NCI-H2196 (cell line): ENCODE measurements around the gene RIC1.
A peak's percentile ranks its signal among the peaks of the same experiment; 100 is the strongest.
"Not testable (repeated sequence)": the region's sequence is repeated elsewhere in the genome, so short reads cannot be mapped to it uniquely, and the experiment has no call there.

Source experiments
- DNase-seq: peaks from one replicate; lab custom pipeline; 2025; ENCODE audit not compliant: unreplicated experiment; lab: John Stamatoyannopoulos, UW

Gene RIC1

DNA sequence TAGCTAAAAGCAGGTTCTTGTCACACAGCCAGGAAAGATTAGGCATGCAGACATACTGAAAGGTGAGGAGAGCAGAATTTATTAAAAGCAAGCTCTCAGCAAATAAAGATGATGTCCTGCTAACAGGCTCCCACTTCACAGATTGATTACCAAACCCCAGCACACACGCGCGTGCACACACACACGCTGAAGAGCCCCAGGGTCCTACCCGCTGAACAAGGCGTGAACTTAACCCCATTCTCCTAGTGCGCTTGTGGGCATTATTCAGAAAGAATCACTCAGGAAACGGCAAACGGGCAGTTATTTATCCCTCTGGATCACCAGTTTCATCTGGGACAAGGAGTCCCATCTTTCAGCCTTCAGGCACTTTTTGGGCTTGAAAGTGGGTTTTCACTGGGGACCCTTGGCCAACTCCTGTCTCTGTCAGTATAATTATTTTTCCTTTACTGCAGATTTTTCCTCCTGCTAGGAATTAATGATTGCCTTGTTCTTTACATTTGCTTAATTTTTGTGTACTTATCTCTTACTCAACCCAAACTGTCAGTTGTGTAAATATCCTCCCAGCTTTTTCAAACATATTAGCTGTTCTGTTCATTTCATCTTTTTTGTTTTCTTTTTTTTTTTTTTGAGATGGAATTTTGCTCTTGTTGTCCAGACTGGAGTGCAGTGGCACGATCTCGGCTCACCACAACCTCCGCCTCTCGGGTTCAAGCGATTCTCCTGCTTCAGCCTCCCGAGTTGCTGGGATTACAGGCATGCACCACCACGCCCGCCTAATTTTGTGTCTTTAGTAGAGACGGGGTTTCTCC lies 92.6 kb downstream of the RIC1 start:
- DNase-seq, result no peak

DNA sequence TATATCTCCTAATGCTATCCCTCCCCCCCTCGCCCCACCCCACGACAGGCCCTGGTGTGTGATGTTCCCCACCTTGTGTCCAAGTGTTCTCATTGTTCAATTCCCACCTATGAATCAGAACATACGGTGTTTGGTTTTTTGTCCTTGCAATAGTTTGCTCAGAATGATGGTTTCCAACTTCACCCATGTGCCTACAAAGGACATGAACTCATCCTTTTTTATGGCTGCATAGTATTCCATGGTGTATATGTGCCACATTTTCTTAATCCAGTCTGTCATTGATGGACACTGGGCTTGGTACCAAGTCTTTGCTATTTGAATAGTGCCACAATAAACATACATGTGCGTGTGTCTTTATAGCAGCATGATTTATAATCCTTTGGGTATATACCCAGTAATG lies 93.8 kb downstream of the RIC1 start:
- not testable (repeated sequence) for DNase-seq

DNA sequence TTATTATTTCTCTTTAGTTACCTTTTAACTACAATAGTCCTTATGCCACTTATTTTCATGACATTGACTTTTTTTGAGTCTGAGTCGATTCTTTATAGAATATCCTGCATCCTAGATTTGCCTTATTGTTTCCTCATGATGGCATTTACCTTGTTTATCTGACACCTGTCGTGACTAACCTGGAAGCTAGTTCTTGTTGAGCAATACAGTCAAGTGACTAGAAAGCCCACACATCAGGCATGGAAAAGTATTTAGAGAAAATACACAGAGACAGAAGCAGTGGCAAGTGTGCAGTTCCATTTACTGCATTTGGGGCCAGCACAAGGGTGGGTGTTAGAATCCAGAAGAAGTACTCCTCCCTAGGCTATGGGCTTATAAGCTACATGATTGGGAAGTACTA lies 106.2 kb downstream of the RIC1 start:
- no peak for DNase-seq

DNA sequence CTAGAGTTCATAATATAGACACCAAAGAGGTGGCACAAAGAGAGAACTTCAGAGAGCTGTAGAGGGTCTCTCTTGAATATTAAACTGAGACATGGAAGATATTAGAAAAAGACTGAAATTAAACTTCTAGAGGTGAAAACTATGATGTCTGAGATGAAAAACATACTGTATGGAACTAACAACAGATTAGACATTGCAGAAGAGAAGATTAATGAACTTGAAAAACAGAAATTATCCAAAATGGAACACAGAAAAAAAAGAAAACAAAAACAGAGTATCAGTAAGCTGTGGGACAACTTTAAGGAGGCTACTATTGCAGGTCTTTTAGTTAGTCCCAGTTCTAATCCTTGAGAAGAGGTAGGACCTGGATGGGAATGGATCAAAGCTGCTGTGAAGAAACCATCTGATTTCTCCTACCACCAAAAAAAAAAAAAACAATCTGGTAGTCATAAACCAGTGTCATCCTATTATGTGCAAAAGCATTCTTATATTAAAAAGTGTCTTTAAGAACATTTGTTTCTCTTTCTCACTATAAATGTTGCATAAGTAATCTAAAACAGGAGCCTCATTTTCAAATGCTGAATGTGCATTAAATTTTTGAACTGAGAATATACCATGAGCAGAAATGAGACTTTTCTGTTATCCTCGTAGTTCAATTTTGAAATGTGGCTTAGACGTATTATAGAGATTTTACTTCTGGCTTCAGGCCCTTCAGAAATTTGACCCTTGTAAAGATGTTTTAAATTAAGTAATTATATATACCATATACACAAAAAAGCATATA lies 107.8 kb downstream of the RIC1 start:
- no peak for DNase-seq

DNA sequence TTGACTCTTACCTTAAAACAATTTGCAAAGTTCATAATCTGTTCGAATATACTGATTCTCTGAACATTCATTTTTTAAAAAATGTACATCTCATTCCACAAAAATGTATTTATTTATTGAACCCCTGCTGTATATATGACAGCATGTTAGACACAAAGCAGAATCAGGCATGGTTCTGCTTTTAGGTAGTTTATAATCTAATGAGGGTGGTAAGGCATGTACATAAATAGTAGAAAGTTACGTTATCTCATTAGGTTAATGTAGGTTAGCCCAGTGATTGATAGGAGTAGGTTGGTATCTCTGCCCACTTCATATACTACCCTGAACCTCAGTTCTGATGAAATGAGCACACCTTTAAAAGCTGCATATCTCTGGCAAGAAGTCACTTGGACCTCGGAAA lies 114.2 kb downstream of the RIC1 start:
- DNase-seq, result no peak

DNA sequence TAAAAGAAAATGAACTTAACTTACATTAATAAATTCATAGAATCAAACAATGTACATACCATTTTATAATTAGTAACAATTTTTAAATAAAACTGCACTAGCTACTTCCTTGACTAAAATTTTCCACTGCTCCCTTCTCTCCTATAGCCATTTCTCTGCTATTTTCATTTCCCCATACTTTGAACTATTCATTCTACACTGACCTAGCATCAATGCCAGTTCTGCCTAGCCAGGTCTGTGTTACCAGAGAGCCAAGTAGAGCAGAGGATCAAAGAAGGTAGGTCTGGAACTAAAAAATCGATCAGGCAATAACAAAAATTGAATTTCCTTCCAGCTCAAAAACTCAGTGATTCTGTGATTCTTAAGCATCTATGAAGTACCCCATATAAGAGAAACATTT lies 119.5 kb downstream of the RIC1 start:
- DNase-seq, result no peak

DNA sequence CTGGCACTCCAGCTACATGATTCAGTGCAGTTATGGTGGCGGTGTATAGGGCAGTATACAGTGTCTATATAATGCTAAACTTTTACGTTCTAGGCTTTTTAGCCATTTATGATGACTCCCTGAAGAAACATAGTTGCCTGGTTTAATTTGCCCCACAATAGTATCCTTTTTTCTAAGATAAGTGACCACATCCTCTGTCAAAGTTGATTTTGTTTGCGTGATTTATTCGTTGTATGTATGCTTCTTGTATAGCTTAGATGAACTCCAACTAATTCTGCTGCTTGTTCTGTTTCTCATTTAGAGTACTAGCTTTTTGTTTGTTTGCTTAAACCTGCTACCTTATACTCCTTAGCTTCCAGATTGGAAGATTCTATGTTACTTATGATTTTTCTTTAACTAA lies 120.4 kb downstream of the RIC1 start:
- DNase-seq, result no peak

DNA sequence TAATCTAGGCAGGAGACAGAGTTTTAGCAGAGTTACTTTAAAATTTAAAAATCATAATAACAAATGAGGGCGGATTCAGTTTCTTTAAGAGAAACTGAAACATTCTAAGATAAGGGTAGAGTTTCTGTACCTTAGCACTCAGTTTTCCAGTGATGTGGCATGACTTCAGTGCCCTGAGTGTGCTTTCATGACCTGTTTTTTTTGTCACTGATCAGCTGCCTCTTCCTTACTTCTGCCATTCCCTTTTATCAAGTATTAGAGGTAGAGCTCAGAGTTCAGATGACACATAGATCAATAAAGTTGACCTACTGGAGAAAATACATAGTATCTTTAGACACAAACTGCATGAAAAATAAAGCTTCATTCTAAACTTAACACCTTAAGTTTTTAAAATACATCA lies 121.7 kb downstream of the RIC1 start:
- no peak for DNase-seq

DNA sequence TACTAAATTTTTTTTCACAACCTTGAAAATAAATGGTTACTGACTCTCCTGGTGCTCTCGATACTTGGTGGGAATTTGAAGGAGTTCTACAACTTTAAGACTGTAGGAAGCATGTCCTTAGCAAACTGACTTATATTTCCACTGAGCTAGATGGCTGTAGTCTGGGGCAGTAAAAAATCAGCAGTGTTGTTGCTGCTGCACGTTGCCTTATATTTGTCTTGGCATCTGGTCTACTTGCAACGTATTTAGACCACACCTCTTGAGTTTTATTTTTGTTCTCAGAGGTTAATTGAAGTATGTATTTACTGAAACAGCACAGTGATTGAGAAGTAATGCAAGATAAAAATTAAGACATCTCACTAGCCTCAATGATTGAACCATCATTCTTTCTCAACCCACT lies 127.7 kb downstream of the RIC1 start:
- DNase-seq, result no peak

DNA sequence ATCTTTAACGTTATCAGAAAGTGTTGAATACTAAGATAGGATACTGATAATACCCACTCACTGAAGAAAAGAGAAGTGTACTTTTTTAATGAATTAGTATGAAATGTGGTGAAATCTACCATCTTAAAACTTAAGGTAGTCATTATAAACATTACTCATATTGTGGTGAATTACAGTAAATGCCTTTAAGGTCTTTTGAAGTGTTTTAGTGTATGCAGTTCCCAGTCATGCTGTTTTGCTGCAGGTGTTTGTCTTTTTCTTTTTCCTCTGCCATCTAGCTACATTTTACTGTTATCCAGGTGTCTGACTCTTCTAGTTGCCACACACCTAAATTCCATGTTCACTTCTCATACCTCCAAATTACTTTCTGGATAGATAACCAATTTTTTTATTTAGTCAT lies 131.4 kb downstream of the RIC1 start:
- no peak for DNase-seq

DNA sequence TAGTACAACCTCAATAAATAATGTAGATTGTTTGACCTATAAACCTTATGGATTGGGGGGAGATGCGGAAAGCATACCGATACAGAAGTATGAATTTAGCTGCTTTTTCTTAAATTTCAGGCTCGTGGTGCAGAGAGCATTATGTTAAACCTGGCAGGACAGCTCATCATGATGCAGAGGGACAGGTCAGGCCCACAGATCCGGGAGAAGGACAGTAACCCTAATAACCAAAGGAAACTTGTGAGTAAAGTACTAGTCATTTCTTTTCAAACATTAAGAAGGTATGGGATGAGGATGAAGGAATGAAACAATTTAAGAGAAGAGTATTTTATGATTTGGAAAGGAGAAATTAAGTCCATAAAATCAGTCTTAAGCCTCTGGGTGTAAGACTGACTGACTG lies 133.5 kb downstream of the RIC1 start:
- no peak for DNase-seq

DNA sequence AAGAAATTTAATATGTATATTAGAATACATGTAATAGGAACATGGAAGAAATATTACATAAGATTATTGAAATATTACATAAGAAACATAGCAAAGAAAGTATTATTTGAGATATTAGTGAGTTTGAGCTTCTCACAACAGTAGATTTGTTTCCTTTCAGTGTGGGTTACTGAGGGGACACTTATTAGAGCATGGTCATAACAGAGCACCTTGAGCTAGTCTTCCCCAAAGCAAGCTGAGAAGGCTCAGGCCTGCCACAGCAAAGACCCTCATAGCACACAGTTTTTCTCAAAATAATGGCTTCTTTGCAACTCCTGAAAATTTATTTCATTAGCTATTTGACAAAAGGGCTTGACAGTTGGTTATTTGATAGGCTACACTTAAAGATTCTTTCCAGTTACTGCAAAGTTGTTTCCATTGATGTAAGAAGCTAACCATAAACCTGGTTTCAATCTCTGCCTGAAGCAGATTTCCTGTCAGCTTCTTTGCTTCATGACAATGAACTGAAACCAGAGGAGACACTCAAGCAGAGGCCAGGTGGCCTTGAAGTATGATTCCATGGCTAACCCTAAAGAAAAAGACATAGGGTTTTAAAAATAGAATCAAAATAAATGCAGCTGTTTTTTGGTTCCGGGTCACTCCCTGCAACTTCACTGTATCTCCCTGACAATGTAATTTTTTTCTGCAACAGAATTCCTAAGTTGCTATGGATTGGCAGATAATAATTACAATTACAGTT lies 135.4 kb downstream of the RIC1 start:
- DNase-seq, result peak; percentile 46

DNA sequence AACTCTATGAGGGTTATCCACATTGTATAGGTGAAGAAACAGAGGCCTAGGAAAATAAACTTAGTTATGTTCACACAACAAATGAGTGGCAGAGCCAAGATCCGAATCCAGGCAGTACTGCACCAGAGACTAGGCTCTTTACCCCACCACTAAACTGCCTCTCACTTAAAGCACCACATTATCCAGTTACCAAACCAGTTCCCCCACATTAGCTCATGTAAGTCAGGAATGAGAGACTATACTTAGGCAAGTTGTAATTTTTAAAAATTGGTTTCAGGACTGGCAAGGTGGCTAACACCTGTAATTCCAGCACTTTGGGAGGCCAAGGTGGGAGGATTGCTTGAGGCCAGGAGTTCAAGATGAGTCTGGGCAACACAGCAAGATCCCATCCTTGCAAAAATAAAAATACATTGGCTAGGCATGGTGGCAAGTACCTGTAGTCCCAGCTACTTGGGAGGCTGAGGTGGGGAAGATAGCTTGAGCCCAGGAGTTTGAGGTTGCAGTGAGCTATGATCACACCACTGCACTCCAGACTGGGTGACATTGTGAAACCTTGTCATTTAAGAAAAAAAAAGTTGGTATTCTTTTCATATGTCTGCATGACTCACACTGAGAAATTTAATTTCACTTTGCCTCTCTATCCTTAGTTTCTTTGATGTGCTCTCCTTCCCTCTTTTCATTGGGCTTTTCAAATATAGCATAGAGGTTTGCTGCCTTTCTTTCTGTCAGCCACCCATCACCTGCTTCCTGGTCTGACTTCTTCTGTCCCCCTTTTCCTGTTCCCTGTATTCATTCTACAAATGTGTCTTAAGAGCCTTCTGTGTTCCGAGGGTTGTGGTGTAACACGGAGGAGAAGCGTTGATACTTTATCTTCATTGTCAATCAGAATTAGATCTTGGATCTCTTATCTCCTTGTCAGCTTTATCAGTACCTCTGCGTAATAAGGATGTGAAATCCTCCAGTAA lies 139.3 kb downstream of the RIC1 start:
- DNase-seq, result no peak

DNA sequence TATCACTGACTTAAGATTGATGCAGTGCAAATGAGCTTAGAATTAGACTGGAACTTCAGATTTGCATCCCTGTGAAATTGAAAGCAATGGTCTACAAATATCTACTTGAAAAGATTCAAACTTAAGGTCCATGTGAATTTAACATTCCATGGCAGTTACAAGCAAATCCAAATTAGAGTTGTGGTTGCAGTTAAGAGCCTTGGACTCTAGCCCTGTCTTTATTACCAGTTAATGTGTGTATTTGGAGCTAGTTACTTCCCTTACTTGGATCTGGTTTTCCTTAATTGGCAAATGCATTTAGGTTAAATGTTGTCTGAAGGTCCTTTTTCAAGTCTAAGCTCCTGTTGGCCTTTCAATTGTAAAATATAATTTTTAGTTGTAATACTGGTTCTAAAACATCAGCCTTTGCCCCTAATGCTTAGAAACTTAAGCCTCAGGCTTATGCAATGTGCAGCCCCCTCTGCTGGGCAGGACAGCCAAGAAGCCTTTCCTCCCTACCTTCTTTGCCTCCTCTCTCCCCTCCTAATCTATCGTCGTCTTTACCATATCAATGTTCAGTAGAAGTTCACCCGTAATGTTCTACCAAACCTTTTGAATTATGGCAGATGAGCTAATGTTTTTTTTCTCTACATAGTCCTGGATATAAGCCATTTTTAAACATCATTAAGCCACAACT lies 144.6 kb downstream of the RIC1 start:
- no peak for DNase-seq

DNA sequence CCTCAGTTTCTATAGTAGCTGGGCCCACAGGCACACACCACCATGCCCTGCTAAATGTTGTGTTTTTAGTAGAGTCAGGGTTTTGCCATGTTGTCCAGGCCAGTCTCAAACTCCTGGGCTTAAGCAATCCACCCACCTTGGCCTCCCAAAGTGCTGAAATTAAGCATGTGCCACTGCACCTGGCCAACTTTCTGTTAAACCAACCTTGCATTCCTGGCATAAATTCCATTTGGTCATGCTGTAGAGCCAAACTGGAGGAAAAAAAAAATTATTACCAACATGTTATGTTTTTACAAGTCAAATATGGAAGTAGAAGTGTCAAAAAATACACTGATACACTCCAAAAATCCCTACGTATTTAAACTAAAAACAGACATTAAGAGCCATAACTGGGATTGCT lies 149.9 kb downstream of the RIC1 start:
- no peak for DNase-seq

DNA sequence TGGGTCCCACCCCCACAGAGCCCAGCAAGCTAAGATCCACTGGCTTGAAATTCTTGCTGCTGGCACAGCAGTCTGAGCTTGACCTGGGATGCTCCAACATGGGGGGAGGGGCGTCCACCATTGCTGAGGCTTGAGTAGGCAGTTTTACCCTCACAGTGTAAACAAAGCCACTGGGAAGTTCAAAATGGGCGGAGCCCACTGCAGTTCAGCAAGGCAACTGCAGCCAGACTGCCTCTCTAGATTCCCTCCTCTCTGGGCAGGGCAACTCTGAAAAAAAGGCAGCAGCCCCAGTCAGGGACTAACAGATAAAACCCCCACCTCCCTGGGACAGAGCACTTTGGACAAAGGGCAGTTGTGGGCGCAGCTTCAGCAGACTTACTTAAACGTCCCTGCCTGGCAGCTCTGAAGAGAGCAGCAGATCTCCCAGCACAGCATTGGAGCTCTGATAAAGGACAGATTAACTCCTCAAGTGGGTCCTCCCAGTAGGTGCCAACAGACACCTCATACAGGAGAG lies 150.9 kb downstream of the RIC1 start:
- not testable (repeated sequence) for DNase-seq

DNA sequence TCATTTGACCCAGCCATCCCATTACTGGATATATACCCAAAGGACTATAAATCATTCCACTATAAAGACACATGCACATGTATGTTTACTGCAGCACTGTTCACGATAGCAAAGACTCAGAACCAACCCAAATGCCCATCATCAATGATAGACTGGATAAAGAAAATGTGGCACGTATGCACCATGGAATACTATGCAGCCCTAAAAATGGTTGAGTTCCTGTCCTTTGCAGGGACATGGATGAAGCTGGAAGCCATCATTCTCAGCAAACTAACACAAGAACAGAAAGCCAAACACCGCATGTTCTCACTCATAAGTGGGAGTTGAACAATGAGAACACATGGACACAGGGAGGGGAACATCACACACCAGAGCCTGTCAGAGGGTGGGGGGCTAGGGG lies 154.5 kb downstream of the RIC1 start:
- DNase-seq, result not testable (repeated sequence)

DNA sequence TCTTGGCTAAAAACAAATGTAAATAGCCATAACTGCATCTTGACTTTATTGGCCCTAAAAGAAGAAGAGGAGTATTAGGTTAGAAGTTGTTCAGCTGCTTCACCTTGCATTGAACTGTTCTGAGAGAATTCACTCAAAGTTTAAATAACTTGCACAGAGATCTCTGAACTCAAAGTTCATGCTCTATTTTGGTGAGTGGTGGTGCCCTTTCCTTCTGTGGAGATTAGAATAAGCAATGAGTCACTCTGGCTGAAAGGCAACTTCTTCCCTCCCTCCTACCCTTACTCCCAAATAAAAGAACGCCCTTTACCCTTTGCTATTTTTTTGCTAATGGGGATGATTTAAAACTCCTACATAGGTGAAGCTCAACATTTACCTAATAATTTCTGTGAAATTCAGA lies 155.1 kb downstream of the RIC1 start:
- DNase-seq, result no peak

DNA sequence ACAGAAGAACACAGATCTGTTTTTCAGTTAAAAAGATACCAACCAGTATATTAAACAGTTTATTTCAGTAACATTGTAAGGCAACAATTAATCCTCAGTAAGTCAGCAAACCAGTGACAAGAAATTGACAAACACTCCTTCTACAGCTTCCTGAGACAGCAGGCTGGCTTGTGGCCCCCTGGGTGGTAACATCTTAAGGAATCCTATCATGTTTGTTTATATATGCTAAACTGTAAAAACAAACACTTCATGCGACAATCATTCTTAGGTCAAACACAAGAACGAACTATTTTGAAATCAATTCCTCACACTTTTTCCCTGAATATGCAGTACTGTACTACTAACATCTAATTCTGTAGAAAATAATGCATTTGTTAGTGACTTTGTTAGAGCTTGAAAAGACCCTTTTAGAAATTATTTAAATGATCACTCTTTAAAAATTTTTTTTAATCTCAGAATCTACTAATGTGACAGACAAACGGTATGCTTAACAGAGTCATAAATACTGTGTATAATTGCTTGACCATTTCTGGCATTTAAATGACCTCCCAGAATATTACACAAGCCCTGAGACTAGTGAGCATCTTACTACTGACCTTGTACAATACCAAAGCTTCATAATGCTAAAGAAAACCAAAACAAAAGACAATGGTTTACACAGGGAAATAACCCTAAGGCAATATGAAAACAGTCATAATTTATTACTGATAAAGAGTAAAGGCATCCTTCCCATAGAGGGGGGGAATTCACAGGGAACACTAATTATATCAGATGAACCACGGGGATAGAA lies 155.8 kb downstream of the RIC1 start:
- no peak for DNase-seq
